Ishikawa (cell line): ENCODE results near the gene HACD1.

ENCODE experiments used
- EGR1 ChIP-seq: IDR thresholded peaks from 2 replicates; pipeline ENCODE4 v1.6.1; 2012
- TAF1 ChIP-seq: IDR thresholded peaks from 2 replicates; pipeline ENCODE4 v1.6.1; 2012; ENCODE audit warnings: low read depth, mild to moderate bottlenecking
- TF ChIP-seq, protein P1 (sequence below): IDR thresholded peaks from 2 replicates; pipeline ENCODE4 v1.6.1; 2012

DNA sequence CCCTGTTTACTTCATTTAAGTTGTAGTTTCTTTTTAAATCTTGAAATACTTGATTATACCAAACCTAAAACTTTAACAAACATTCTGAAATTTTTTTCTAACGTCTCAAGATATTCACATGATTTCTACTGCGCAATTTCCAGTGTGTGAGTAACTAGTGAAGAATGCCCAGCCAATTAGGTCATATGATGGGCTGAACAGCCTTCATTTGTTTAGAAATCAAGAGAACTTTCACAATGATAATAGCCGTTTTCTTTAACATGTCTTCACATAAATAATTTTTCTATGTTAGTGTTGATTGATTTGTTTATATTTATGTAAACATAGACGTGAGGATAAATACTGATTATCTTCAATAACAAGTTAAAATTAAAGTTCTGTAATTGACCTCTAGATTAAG is 48.6 kb upstream of the HACD1 start:
- TF ChIP-seq TAF1 (no peak), EGR1 (no peak)
- TF ChIP-seq, protein P1, sequence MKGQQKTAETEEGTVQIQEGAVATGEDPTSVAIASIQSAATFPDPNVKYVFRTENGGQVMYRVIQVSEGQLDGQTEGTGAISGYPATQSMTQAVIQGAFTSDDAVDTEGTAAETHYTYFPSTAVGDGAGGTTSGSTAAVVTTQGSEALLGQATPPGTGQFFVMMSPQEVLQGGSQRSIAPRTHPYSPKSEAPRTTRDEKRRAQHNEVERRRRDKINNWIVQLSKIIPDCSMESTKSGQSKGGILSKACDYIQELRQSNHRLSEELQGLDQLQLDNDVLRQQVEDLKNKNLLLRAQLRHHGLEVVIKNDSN: no peak
